Suppressor macrophage treated with lipopolysaccharide for 1 hour (primary cell): ENCODE results near the gene SPACA7.
"Not testable (repeated sequence)": the region's sequence is repeated elsewhere in the genome, so short reads cannot be mapped to it uniquely, and the experiment has no call there.

Source experiments
- DNase-seq, 3 donors: peaks; one replicate each; pipeline ENCODE4 v3.0.0-alpha.2; 2020 to 2022

Gene SPACA7

DNA sequence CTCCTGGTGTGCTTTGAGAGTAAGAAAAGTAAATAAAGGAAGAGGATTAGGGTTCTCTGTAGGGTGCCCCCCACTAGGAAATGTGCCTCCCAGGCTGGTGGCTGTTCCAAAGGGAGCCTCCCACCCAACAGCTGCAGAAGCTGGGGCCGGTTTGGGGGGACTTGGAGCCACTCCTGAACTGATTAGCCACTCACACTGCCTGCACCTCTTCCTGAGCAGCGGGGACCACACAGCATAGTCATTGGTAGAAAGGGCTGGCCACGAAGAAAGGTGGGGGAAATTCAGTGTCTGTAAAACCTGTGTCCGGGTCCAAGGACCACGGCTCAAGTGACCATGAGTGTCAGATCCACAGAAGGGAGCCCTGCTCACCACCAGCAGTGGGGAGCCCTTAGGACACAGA lies 55.6 kb downstream of the SPACA7 start:
- no peak for DNase-seq

- DNase-seq: not testable (repeated sequence)
These were observed 56.6 kb downstream of the SPACA7 start for GRCh38 chr13:112432734-112433133.

GRCh38 chr13:112433517-112433916 lies 57.4 kb downstream of the SPACA7 start:
- not testable (repeated sequence) for DNase-seq

GRCh38 chr13:112434032-112434431 lies 57.9 kb downstream of the SPACA7 start:
- no peak for DNase-seq

DNA sequence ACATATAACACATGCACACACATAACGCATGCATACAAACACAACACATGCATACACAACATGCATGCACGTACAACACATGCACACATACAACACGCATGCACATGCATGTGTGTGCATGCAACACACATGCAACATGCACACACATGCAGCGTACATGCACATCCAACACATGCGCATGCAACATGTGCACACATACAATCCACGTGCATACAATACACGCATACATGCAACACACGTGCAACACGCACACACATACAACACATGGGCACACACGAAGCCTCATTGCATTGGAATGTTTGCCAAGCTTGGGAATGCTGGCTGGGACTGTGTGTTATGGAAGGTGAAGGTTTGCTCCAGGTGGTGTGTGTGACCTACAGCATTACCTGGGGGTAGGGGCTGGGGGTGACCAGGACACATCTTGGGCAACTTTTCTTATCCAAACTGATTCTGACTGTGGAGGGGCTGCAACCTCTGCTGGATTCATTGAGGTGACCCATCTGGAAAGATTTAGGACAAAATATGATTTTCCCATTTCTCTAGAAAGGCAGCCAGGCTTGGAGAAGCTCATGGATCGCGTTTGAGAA lies 58.9 kb downstream of the SPACA7 start:
- no peak for DNase-seq

DNA sequence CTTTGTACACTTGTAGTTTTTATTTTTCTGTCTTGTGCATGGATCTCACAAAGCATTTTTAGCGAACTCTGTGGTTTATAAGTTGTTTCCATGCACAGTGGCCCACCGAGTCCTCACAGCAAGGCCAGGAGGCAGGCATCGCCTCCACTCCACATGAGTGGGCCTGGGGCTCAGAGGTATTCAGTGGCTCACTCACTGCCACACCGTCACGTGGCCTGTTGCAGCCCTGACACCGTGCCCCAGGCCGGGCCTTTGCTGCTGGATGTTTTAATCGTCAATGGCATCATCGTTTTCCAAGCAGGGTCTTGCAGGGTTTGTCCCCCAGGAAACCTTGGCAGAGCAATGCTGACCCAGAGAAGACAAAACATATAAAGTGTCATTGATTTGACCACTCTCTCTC lies 59.8 kb downstream of the SPACA7 start:
- DNase-seq: no peak

DNA sequence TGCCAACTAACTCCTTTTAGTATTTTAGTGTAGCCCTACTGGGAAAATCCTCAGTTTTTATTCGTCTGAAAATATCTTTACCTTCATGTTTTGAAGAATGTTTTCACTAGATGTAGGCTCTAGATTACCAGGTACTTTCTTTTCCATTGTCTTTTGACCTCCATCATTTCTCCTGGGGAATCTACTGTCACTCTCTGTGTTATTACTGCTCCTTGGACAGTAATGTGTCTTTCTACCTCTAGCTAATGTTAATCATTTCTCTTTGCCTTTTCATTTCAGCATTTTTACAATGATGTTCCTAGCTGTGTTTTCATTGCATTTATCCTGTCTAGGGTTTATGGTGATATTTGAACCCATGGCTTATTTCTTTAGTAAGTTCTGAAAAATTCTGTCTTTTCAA lies 61.9 kb downstream of the SPACA7 start:
- no peak for DNase-seq

DNA sequence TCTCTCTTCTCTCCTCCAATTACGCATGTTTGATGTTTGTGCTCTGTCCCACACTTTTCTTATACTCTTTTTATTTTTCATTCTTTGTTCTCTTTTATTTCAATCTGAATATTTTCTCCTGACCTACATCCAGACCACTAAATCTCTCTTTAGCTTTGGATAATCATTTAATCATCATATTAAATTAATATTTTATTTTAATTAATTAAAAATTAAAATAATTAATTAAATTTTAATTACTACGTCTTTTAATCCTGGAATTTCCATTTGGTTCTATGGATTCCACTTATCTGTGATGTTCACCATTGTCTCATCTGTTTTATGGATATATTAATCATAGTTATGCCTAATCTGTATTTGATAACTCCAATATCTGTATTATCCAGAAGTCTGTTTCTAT lies 62.4 kb downstream of the SPACA7 start:
- no peak for DNase-seq

- no peak for DNase-seq
These were observed 65.1 kb downstream of the SPACA7 start for GRCh38 chr13:112441226-112441625.

DNA sequence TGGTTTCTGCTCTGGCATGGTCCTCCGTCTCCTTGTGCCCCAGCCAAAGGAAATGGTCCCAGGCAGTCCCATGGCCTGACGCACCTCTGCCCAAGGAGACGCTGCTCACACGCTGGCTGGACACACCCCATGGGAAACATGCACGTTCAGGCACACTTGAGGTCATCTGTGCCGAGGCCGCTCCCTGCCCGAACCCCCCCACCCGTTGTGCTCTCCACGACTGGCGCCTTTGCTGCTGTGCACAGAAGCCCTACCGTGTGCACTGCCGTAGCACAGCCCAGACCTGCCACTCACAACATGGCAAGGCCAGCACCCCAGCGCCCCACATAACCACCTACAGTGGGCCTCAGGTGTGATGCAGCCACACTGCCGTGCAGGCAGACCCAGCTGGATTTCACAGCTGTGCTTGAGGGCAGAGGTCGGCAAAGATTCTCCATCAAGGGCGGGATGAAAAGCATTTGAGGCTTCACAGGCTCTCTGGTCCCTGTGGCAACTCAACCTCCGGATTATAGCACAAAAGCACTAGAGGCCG lies 65.7 kb downstream of the SPACA7 start:
- no peak for DNase-seq

DNA sequence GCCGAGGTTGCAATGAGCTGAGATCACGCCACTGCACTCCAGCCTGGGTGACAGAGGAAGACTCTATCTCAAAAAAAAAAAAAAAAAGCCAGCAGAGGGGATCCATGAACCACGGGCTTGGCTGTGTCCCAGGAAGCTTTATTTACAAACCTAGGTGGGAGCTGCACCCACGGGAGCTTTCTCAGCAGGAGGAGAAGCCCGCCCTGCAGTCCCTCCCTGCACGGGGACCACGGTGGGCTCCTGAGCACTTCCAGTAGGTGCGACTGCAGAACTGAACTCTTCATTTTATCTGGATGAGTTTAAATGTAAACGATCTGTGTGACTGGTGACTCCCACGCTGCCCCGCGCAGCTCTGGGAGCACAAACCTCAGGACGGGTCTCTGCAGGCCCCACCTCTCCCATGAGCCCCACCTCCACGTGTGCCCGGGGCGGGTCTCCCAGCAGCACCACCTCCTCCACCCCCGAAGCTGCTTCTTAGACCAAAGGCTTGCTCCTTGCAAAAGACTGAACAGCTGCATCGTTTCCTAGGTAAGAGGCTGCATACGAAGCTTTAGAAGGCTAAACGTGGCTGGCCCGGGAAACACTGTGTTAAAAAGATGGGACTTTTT lies 66.4 kb downstream of the SPACA7 start:
- DNase-seq: no peak

DNA sequence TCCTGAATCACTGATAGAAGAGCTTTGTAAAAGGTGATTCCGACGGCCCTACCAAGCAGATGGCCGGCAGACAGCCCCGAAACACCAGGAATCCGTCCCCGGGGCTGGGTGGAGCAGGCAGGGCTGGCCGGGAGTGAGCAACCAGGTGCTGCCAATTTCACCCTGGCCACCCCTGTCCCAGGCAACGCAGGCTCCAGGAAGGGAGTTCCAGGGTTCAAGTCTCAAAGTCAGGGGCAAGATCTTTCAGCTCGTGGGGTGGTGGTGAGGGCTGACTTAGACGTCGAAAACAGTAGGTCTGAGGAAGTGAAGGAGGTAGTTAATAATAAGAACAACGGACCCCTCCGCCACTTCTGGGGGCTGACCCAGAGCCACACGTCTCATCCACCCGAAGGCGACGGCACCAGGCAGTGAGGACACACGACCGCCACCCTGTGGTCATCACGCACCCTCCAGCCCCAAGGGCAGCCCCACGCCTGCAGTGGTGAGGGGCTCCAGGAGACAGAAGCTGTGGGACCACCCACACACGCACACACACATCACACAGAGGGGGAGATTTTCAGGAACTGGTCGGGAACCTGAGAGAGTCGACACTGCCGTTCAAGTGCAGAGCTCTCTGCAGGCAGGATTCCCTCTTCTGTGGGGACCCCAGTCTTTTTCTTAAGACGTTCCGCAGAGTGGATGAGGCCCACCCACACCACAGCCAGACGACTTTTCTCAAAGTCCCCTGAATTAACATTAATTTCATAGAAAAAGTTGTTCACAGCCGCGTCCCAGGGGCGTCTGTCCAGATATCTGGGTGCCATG lies 67.2 kb downstream of the SPACA7 start:
- DNase-seq: peak in 2 of 3 donors; percentile 7 to 31

DNA sequence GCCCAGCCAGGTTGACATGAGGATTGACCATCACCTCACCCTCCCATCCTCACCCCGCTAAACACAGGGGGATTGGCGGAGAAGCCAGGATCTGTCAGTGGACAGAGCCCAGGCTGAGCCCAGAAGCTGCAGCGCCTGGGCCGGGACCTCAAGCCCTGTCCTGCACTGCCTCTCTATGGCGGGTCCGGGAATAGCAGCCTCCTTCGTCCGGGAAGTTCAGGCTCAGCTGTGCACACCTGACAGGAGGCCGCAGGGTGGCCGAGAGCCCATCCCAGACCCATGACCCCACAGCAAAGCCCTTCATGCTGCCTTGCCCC lies 67.8 kb downstream of the SPACA7 start:
- peak; percentile 43 to 71 (median 62) for DNase-seq

- DNase-seq: no peak
These were observed 68.6 kb downstream of the SPACA7 start for GRCh38 chr13:112444416-112445399.

DNA sequence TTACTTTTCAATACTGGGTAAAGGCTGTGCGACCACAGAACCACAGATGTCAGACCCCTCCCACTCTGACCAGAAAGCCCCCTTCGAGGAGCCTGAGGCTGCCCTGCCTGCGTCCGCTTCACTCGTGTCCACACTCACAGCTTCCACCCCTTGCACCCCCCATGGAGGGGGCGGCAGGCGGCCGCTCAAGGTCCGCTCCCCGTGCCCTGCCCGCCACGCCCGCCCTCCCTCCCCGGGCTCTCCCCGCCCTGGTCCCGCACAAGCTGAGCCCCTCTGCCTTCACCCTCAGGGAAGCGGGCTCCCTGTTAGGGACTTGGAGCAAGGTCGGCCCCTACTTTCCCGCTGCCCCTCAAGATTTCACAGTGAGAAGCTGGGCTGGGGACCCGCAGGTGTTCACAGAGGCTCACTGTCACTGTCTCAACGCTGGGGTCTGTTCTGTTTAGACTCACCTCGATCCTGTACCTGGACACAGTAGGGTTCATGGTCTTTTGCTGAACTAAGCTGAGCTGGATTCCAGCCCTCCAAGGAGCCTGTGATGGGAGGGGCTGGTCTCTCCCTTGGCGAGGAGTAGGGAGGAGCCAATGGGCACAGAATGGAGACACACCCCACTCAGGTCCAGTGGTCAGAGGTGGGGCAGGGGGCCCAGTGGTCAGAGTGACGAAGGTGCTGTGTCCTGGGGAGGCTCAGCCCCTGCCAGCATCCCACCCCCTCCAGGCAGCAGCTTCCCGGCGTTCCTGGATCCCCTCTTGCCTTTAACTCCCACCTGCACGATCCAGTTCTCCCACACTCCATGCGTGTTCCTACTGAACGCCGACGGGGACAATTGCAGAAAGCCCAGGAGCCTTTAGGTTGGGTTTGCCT lies 69.5 kb downstream of the SPACA7 start:
- DNase-seq: no peak

- no peak for DNase-seq
These were observed 70.2 kb downstream of the SPACA7 start for GRCh38 chr13:112446347-112446861.

DNA sequence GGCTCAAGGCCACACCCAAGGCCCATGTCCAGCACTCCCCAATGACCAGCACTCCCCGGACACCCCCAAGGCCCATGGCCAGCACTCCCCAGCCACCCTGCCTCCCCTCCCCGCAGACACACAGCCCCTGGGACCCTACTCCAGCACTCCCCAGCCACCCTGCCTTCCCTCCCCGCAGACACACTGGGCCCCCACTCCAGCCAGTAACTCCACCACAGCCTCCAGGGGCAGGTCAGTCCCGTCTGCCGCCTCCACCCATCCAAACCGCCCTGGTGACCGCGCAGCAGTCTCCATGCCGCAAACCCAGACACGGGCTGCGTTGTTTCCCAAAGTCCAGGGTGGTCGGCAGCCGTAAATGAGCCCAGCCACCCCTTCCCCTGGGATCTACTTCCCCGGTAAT lies 70.7 kb downstream of the SPACA7 start:
- no peak for DNase-seq

DNA sequence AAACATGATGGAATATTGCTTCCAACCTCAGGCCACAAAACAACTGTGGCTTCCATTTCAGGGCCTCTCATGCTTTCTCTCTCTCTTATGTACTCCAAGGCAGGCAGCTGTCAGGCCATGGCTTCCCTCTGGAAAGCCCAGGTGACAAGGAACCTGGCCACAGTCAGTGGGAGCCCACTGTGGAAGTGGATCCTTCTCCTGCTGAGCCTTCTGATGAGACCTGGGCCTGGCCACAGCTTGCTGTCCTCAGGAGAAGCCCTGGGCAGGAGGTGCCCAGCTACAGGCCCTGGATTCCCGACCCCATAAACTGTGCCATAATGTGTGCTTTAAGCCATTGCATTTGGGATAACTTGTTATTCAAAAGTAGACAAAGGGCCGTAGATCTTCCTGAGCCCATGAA lies 71.2 kb downstream of the SPACA7 start:
- no peak for DNase-seq

DNA sequence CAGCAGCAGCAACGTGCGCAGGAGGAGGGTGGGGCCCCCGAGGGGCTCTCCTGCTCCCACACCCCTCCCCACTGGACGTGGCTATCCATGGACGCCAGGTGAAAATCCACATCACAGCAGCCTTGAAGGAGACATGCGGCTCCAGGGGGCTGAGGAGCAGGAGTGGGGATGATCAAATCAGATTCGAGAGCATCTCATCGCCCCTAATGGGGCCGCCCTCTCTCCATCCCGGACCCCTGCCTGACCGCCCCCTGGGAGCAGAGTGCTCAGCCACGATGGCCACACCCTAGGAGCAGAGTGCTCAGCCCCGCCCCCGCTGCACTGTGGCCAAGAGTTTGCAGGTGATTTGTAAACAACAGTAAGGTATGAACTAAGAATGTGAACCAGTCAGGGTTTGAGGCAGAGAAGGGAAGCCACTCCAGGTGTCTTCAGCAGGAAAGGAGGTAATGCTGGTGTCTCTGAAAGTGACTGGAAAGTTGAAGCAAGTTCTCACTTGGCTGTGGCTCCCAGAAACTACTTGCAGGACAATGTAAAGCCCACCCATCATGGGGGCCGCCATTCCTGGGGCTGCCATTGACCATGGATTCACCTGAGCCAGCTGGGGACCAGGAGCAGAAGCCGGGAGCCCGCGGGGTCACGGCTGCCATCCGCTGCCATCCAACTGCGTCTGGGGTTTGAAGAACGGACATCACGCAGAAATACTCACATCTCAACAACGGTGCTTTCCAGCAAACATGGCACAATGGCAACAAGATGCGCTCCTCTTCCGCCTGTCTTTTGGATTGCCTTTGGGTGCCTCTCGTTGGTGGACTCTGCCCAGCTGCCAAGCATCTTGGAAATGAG lies 71.8 kb downstream of the SPACA7 start:
- no peak for DNase-seq
